H9 (cell line): Measurements from ENCODE around the gene LDLRAD4. TPM values are rescaled to one million over a fixed set of nuclear protein-coding genes. Genes with fewer than 3 reads are reported as not detected.

Experiments
- DNase-seq: peaks from one replicate; pipeline ENCODE4 v3.0.0-alpha.2; 2017
- H2AFZ ChIP-seq: one replicate; pipeline ENCODE4 v1.6.1; 2013; ENCODE audit warnings: mild to moderate bottlenecking, low read length, control low read depth, moderate library complexity
- H2AK5ac ChIP-seq: 2 replicates; pipeline ENCODE4 v1.6.1; 2013; ENCODE audit warnings: low read length, control low read depth, mixed read lengths; ENCODE audit not compliant: insufficient read length
- H2BK120ac ChIP-seq: one replicate; pipeline ENCODE4 v1.6.1; 2013; ENCODE audit warnings: low read depth, mild to moderate bottlenecking, low read length, control low read depth, inconsistent platforms; ENCODE audit not compliant: poor library complexity, severe bottlenecking
- H2BK12ac ChIP-seq: 2 replicates; pipeline ENCODE4 v1.6.1; 2013; ENCODE audit warnings: low read length, control low read depth, mixed read lengths, low read depth; ENCODE audit not compliant: insufficient read length
- H2BK15ac ChIP-seq: 2 replicates; pipeline ENCODE4 v1.6.1; 2013; ENCODE audit warnings: low read depth, low read length, control low read depth
- H2BK20ac ChIP-seq: one replicate; pipeline ENCODE4 v1.6.1; 2013; ENCODE audit warnings: low read depth, mild to moderate bottlenecking, low read length, control low read depth, inconsistent platforms; ENCODE audit not compliant: poor library complexity, severe bottlenecking
- H2BK5ac ChIP-seq: 2 replicates; pipeline ENCODE4 v1.6.1; 2013; ENCODE audit warnings: low read length, control low read depth, mixed read lengths; ENCODE audit not compliant: insufficient read length
- H3K14ac ChIP-seq: 2 replicates; pipeline ENCODE4 v1.6.1; 2013; ENCODE audit warnings: low read length, control low read depth; ENCODE audit not compliant: insufficient read depth
- H3K18ac ChIP-seq: 2 replicates; pipeline ENCODE4 v1.6.1; 2013; ENCODE audit warnings: low read depth, mild to moderate bottlenecking, mixed read lengths, low read length, control low read depth; ENCODE audit not compliant: insufficient read length
- H3K23ac ChIP-seq: 2 replicates; pipeline ENCODE4 v1.6.1; 2013; ENCODE audit warnings: low read length, control low read depth, mixed read lengths, low read depth; ENCODE audit not compliant: insufficient read length
- H3K23me2 ChIP-seq: 2 replicates; pipeline ENCODE4 v1.6.1; 2013; ENCODE audit warnings: low read depth, mild to moderate bottlenecking, mixed read lengths, low read length, control low read depth; ENCODE audit not compliant: insufficient read length, poor library complexity, severe bottlenecking
- H3K27ac ChIP-seq: 2 replicates; pipeline ENCODE4 v1.5.1; 2013; ENCODE audit warnings: low read length, control low read depth, mixed read lengths, low read depth; ENCODE audit not compliant: insufficient read length
- H3K27me3 ChIP-seq: 2 replicates; pipeline ENCODE4 v1.6.1; 2013; ENCODE audit warnings: low read length, control low read depth, inconsistent platforms; ENCODE audit not compliant: insufficient read depth
- H3K4ac ChIP-seq: 2 replicates; pipeline ENCODE4 v1.6.1; 2013; ENCODE audit warnings: low read depth, mild to moderate bottlenecking, control low read depth, inconsistent platforms, low read length, moderate library complexity
- H3K4me1 ChIP-seq: 2 replicates; pipeline ENCODE4 v1.6.1; 2013; ENCODE audit warnings: low read length, control low read depth, inconsistent platforms; ENCODE audit not compliant: insufficient read depth
- H3K4me2 ChIP-seq: 2 replicates; pipeline ENCODE4 v1.6.1; 2013; ENCODE audit warnings: low read length, control low read depth, mixed read lengths; ENCODE audit not compliant: insufficient read length, insufficient read depth
- H3K56ac ChIP-seq: 2 replicates; pipeline ENCODE4 v1.6.1; 2013; ENCODE audit warnings: low read depth, mild to moderate bottlenecking, mixed read lengths, low read length, control low read depth; ENCODE audit not compliant: insufficient read length
- H3K79me1 ChIP-seq: 2 replicates; pipeline ENCODE4 v1.6.1; 2013; ENCODE audit warnings: low read depth, mild to moderate bottlenecking, moderate library complexity, low read length, control low read depth, inconsistent platforms; ENCODE audit not compliant: insufficient read depth, poor library complexity, severe bottlenecking
- H3K79me2 ChIP-seq: 2 replicates; pipeline ENCODE4 v1.6.1; 2013; ENCODE audit warnings: low read length, control low read depth, inconsistent platforms; ENCODE audit not compliant: insufficient read depth
- H3K9ac ChIP-seq: 2 replicates; pipeline ENCODE4 v1.6.1; 2013; ENCODE audit warnings: low read length, control low read depth, mixed read lengths; ENCODE audit not compliant: insufficient read length; ENCODE audit errors: extremely low read depth
- H3K9me3 ChIP-seq: one replicate; pipeline ENCODE4 v1.6.1; 2013; ENCODE audit warnings: low read depth, low read length, inconsistent platforms; ENCODE audit not compliant: control insufficient read depth
- H3T11ph ChIP-seq: one replicate; pipeline ENCODE4 v1.6.1; 2013; ENCODE audit warnings: mild to moderate bottlenecking, low read length, control low read depth, inconsistent platforms
- H4K20me1 ChIP-seq: one replicate; pipeline ENCODE4 v1.6.1; 2013; ENCODE audit not compliant: control insufficient read depth, insufficient read length, insufficient read depth
- H4K5ac ChIP-seq: 2 replicates; pipeline ENCODE4 v1.6.1; 2013; ENCODE audit warnings: low read depth, mild to moderate bottlenecking, mixed read lengths, low read length, control low read depth; ENCODE audit not compliant: insufficient read length
- H4K8ac ChIP-seq: replicated peaks from 2 replicates; pipeline ENCODE4 v1.6.1; 2013; ENCODE audit warnings: low read length, control low read depth, mixed read lengths, low read depth; ENCODE audit not compliant: insufficient read length
- H4K91ac ChIP-seq: 2 replicates; pipeline ENCODE4 v1.6.1; 2013; ENCODE audit warnings: low read depth, mild to moderate bottlenecking, moderate library complexity, mixed read lengths, low read length, control low read depth; ENCODE audit not compliant: insufficient read length
- H3K27ac Mint-ChIP-seq, 3 experiments: 2 replicates in 2 of 3; 3 replicates in 1 of 3; pipeline ENCODE4 v1.8.0; 2020 to 2021; ENCODE audit warnings: mixed read lengths in 3 of 3, mild to moderate bottlenecking in 1 of 3, moderate library complexity in 1 of 3
- H3K27me3 Mint-ChIP-seq: 2 replicates; pipeline ENCODE4 v1.8.0; 2021; ENCODE audit warnings: low read depth, mild to moderate bottlenecking, moderate library complexity, mixed read lengths
- H3K36me3 Mint-ChIP-seq, 3 experiments: 2 replicates in 2 of 3; 3 replicates in 1 of 3; pipeline ENCODE4 v1.8.0; 2020 to 2021; ENCODE audit warnings: low read depth in 3 of 3, mixed read lengths in 3 of 3; ENCODE audit not compliant: insufficient read depth in 1 of 3
- H3K4me1 Mint-ChIP-seq, 2 experiments: 2 replicates each; pipeline ENCODE4 v1.8.0; 2020; ENCODE audit warnings: mixed read lengths in 2 of 2
- H3K4me3 Mint-ChIP-seq, 2 experiments: 2 replicates in 1 of 2; 3 replicates in 1 of 2; pipeline ENCODE4 v1.8.0; 2020 to 2021; ENCODE audit warnings: mild to moderate bottlenecking in 2 of 2, mixed read lengths in 2 of 2, moderate library complexity in 1 of 2
- H3K9me3 Mint-ChIP-seq, 2 experiments: 2 replicates in 1 of 2; 3 replicates in 1 of 2; pipeline ENCODE4 v1.8.0; 2020; ENCODE audit warnings: mild to moderate bottlenecking in 2 of 2, mixed read lengths in 2 of 2, moderate library complexity in 1 of 2
- CTCF ChIP-seq: fragments of 200-600 bp; sonication (generic); conservative IDR thresholded peaks from 3 replicates; pipeline ENCODE4 v1.8.0; 2021; ENCODE audit warnings: antibody characterized with exemption, mild to moderate bottlenecking
- WGBS: extraction: QIAGEN DNeasy Blood & Tissue Kit; methylation state at CpG from one replicate; pipeline ENCODE4 v1.1.7; 2013; ENCODE audit warnings: missing lambda C conversion rate, low lambda C conversion rate, mixed read lengths; ENCODE audit not compliant: insufficient read length; ENCODE audit errors: extremely low coverage; 5-methylcytosine and 5-hydroxymethylcytosine counted together
- total RNA-seq: library from RNA; stranded (reverse); gene quantifications from 2 replicates; pipeline ENCODE4 v1.2.1, GENCODE V29; 2021

LDLRAD4 gene
- total RNA-seq, 1 experiment from 2014 or later: 3.9 TPM

- Histone ChIP-seq H2BK120ac (no peak overlapping the region), H3K4ac (no peak overlapping the region), H3K4me1 (no peaks in the 10 kb centered on the region), H4K91ac (no peak overlapping the region), H2AFZ (no peak overlapping the region), H2BK12ac (no peak overlapping the region), H3K9ac (no peak overlapping the region), H3K27me3 (no peaks in the 10 kb centered on the region), H2BK15ac (no peak overlapping the region), H3K18ac (no peak overlapping the region), H3T11ph (no peak overlapping the region), H3K79me1 (no peaks in the 10 kb centered on the region), H3K14ac (no peak overlapping the region), H2AK5ac (no peak overlapping the region), H3K79me2 (no peaks in the 10 kb centered on the region), H3K23ac (no peak overlapping the region), H3K56ac (no peak overlapping the region), H3K4me2 (no peak overlapping the region), H3K9me3 (no peaks in the 10 kb centered on the region), H4K20me1 (no peaks in the 10 kb centered on the region), H4K8ac (no peak overlapping the region), H2BK20ac (no peak overlapping the region), H3K23me2 (no peaks in the 10 kb centered on the region), H3K27ac (no peak overlapping the region), H2BK5ac (no peak overlapping the region), H4K5ac (no peak overlapping the region)
- H3K36me3 Mint-ChIP-seq: no peaks in the 10 kb centered on the region; a peak in 1 of 7 replicates
- peaks cover 1% of the 10 kb centered on the region; the same call in 1 of the 2 replicates for H3K27me3 Mint-ChIP-seq
- no peak for TF ChIP-seq CTCF
- no peak overlapping the region for H3K4me3 Mint-ChIP-seq
- H3K4me1 Mint-ChIP-seq: peaks cover 8 to 12% of the 10 kb centered on the region in 2 experiments; a peak in 1 of 4 replicates
- DNase-seq: no peak
- H3K27ac Mint-ChIP-seq: no peak overlapping the region
- WGBS: no CpG with 5 or more reads among the region's 8 CpGs
- peaks cover 4 to 7% of the 10 kb centered on the region in 2 experiments; a peak in 2 of 5 replicates for H3K9me3 Mint-ChIP-seq
Measured at GRCh38 chr18:13544953-13545352, 326.4 kb downstream of the LDLRAD4 start.
